ENCODE data around the gene ADAMTS2.
"Not testable (repeated sequence)": the region's sequence is repeated elsewhere in the genome, so short reads cannot be mapped to it uniquely, and the experiment has no call there.

ADAMTS2 gene

DNA sequence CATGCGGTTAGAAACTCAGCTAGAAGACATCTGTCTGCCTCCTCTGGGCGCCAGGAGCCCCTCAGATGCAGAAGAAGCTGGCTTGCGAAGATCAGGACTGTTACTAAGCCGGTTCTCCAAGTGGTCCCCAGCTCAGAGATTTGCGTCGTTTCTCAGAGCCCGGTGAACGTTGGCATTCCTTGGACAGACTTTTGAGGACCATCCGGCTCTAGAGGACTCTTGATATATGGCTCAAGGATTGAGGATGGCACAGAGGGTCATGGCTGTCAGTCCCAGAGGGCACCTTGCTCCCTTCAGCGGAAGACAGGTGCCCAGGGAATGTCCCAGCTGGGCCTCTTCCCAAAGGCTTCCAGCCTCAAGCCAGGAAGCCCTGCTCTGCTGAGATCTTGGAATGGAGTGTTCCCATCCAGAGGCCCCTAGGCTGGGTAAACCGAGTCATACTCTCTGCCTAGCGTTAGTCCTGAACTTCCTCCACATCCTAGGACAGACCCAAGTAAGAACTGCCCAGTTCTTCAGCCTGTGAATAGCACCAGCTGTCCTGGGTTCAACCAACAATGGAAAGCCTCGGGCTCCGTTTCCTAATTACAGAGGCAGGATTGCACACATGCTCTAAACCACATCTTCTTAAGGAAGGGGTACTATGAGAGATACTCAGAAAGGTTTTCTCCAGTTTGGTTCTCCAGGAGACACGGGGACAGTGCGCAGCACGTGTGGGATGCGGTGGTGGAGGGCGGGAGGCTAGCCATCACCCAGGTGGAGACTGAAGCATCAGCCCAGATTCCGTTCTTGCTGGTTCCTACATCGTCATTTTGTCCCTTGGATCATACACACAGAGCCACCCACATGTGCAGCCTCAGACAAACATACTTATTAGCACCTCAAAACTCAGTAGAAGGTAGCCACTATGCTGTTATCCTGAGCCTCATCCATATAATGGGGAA is 233.7 kb downstream of the ADAMTS2 start:
- no peak for DNase-seq (ENCODE audit: low read depth)

DNA sequence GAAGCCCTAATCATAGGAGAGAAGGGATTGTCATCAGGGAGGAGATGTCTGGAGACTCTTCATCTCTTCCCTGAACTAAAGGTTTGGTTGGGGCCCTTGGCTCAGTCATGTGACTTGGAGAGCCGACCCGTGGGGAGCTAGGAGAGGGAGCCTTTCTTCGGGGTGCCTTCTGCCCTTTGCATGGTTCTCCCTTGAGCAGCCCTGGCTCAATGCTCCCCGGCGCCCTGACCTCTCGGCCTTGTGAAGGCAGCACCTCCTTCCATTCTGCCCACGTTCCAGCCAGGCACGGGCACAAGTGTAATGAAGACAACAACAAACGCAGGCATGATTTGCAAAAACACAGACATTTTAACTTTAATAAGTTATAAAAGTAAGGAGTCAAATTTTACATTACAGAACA is 234.7 kb downstream of the ADAMTS2 start:
- no peak for DNase-seq (ENCODE audit: low read depth)

DNA sequence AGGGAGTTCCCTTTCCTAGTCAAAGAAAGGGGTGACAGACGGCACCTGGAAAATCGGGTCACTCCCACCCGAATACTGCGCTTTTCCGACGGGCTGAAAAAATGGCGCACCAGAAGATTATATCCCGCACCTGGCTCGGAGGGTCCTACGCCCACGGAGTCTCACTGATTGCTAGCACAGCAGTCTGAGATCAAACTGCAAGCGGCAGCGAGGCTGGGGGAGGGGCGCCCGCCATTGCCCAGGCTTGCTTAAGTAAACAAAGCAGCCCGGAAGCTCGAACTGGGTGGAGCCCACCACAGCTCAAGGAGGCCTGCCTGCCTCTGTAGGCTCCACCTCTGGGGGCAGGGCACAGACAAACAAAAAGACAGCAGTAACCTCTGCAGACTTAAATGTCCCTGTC is 244.0 kb downstream of the ADAMTS2 start:
- DNase-seq (ENCODE audit: low read depth) = not testable (repeated sequence)

DNA sequence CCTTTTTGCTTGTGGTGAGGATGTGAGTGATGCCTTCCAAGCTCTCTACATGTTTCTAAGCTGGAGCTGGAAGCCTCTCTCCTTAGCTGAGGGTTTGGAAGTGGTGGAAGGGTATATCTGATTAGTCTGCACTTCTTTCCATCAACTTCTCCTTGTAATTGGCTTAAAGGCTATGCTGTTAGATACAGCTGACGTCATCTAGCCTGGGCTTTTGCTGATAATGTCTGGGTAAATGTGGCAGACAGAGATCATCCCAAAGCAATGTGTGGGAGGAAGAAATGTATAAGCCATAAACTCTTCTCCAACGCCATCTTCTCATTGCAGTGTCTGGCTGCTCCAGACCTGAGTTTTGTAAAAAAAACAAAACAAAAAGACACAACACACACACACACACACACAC is 255.8 kb downstream of the ADAMTS2 start:
- DNase-seq (ENCODE audit: low read depth) = no peak

DNA sequence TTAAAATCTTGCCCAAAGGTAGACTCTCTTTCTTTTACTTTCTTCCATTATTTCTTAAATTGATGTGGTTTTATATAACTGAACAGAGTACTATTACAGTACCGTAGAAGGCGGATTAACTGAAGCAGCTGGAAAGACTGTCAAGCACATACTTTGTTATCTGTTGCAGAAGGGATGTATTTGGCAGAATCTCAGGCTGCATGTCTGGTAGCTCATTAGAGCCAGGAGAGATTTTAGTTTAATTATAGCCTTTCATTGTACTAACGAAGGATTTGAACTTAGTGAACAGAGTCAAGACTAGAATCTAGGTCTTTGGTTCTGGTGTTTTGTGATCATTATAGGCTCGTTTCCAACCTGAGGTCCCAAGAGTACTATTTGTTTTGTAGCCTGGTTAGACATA is 264.5 kb downstream of the ADAMTS2 start:
- DNase-seq (ENCODE audit: low read depth) = no peak

GRCh38 chr5:179079165-179079987 is 265.9 kb downstream of the ADAMTS2 start:
- no peak for DNase-seq (ENCODE audit: low read depth)

DNA sequence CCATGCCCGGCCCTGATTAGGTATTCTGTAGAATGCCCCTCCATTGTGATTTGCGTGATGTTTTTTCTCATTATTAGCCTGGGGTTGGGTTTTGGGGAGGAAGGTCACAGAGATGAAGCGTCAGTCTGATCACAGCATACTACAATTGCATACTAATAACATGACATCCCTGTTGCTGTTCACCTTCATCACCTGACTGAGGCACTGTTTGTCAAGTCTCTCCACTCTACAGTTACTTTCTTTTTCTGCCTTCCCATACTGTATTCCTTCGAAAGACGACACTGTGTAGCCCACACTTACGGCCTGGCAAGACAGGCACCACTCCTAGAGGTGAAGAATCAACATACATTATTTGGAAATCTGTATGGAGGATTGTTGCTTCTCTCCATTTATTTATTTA is 279.6 kb downstream of the ADAMTS2 start:
- DNase-seq (ENCODE audit: low read depth) = no peak

GRCh38 chr5:179061025-179061424 is 284.2 kb downstream of the ADAMTS2 start:
- no peak for DNase-seq (ENCODE audit: low read depth)
